GM12878 (cell line): Measurements from ENCODE around the gene PPP1R27. TPM values are rescaled to one million over a fixed set of nuclear protein-coding genes. Genes with fewer than 3 reads are reported as not detected.

Source experiments
- BACH1 ChIP-seq: fragments of 450-650 bp; IDR thresholded peaks from 2 replicates; pipeline ENCODE4 v1.6.1; 2017; ENCODE audit warnings: mild to moderate bottlenecking, borderline replicate concordance
- CEBPB ChIP-seq, 2 experiments: fragments of 150-350 bp in 1 of 2; IDR thresholded peaks; 2 replicates each; pipeline ENCODE4 v1.6.1; 2012 to 2014; ENCODE audit warnings: low read depth in 2 of 2, low read length in 2 of 2, borderline replicate concordance in 1 of 2, inconsistent platforms in 1 of 2
- CREM ChIP-seq: IDR thresholded peaks from 2 replicates; pipeline ENCODE4 v1.6.1; 2014; ENCODE audit warnings: antibody characterized with exemption, low read depth
- E2F8 ChIP-seq: fragments of 450-650 bp; IDR thresholded peaks from 2 replicates; pipeline ENCODE4 v1.6.1; 2018; ENCODE audit warnings: mild to moderate bottlenecking, low read depth, moderate library complexity; ENCODE audit not compliant: partially characterized antibody
- HCFC1 ChIP-seq: fragments of 150-350 bp; IDR thresholded peaks from 2 replicates; pipeline ENCODE4 v1.6.1; 2014; ENCODE audit warnings: low read length
- HDGF ChIP-seq: fragments of 450-650 bp; IDR thresholded peaks from 2 replicates; pipeline ENCODE4 v1.6.1; 2016; ENCODE audit warnings: antibody characterized with exemption
- MLLT1 ChIP-seq: fragments of 450-650 bp; IDR thresholded peaks from 2 replicates; pipeline ENCODE4 v1.6.1; 2016; ENCODE audit warnings: mild to moderate bottlenecking
- MTA3 ChIP-seq: IDR thresholded peaks from 2 replicates; pipeline ENCODE4 v1.6.1; 2012; ENCODE audit warnings: low read length, inconsistent platforms, borderline replicate concordance
- RELB ChIP-seq: fragments of 450-650 bp; IDR thresholded peaks from 2 replicates; pipeline ENCODE4 v1.6.1; 2017; ENCODE audit warnings: low read depth, mild to moderate bottlenecking, moderate library complexity
- REST ChIP-seq: IDR thresholded peaks from 2 replicates; pipeline ENCODE4 v1.6.1; 2012; ENCODE audit warnings: mild to moderate bottlenecking, low read depth, low read length
- SIX5 ChIP-seq: IDR thresholded peaks from 2 replicates; pipeline ENCODE4 v1.6.1; 2011; ENCODE audit warnings: mild to moderate bottlenecking, low read depth, low read length, moderate library complexity; ENCODE audit not compliant: severe bottlenecking
- SMARCA5 ChIP-seq: fragments of 450-650 bp; IDR thresholded peaks from 2 replicates; pipeline ENCODE4 v1.6.1; 2017; ENCODE audit warnings: mild to moderate bottlenecking
- SP1 ChIP-seq: IDR thresholded peaks from one replicate; pipeline ENCODE4 v1.6.1; 2011; ENCODE audit warnings: low read depth, low read length
- SPI1 ChIP-seq: IDR thresholded peaks from 2 replicates; pipeline ENCODE4 v1.6.1; 2011; ENCODE audit warnings: low read depth, mild to moderate bottlenecking, low read length, moderate library complexity, borderline replicate concordance; ENCODE audit not compliant: insufficient read depth
- TBL1XR1 ChIP-seq: IDR thresholded peaks from 2 replicates; pipeline ENCODE4 v1.6.1; 2012; ENCODE audit warnings: low read depth, low read length, improper control_type of control experiment
- TCF12 ChIP-seq: IDR thresholded peaks from 2 replicates; pipeline ENCODE4 v1.6.1; 2011; ENCODE audit warnings: low read depth, mild to moderate bottlenecking, low read length
- ZBTB33 ChIP-seq: fragments of 450-650 bp; IDR thresholded peaks from 2 replicates; pipeline ENCODE4 v1.6.1; 2017; ENCODE audit warnings: mild to moderate bottlenecking
- polyA plus RNA-seq, 11 experiments: library from polyadenylated mRNA; depleted of rRNA in 4 of 11; unstranded in 6 of 11; stranded (reverse) in 5 of 11; fragments of >200 nt; fragmentation: Nextera tagmentation in 4 of 11; fragmentation: Illumina TruSeq in 1 of 11; extraction: Ambion mirVana in 4 of 11; extraction: Trizol in 1 of 11; gene quantifications; 1 replicate in 1 of 11; 2 replicates in 10 of 11; pipeline versions ENCODE4 v1.2.1 to v1.2.3, GENCODE V29; 2011 to 2016; ENCODE audit warnings: inconsistent platforms in 2 of 11, missing spikeins in 2 of 11, low read depth in 1 of 11
- total RNA-seq, 4 experiments: library from RNA; depleted of rRNA in 3 of 4; stranded (reverse); fragments of >200 nt in 3 of 4; fragmentation: Illumina TruSeq in 1 of 4; extraction: Trizol in 1 of 4; gene quantifications; 2 replicates each; pipeline versions ENCODE4 v1.2.1 to v1.2.3, GENCODE V29; 2013 to 2021

The PPP1R27 gene
- total and polyA plus RNA-seq, 10 of the 15 experiments (the other 5 are each of a cell fraction or from before 2014, with no cell fraction given), result 0.17 to 1.6 (median 0.49) TPM; not detected in 3

GRCh38 chr17:81871387-81872230, 36.8 kb upstream of the PPP1R27 start (continued):
- TF ChIP-seq TCF12 (peak; percentile 58; the same call in 1 of the 2 replicates), SIX5 (no peak), HDGF (peak; percentile 60; the same call in 1 of the 2 replicates), MLLT1 (no peak), MTA3 (no peak; the same call in 1 of the 2 replicates), TBL1XR1 (no peak), SP1 (peak; percentile 66), E2F8 (no peak), REST (no peak), RELB (no peak), ZBTB33 (no peak), CREM (peak; percentile 5; the same call in 1 of the 2 replicates), SPI1 (peak; percentile 60), CEBPB (IDR thresholded peaks at IDR 0.05; ENCODE audit: borderline replicate concordance in 1 of 2, low read depth in 2 of 2, low read length in 2 of 2) (peak in 1 of 2 experiments; percentile 28; a peak in 1 of 4 replicates), BACH1 (peak; percentile 100), HCFC1 (no peak; the same call in 1 of the 2 replicates), SMARCA5 (peak; percentile 86)
